Measurements from ENCODE around the gene MYL11.
A peak's percentile ranks its signal among the peaks of the same experiment; 100 is the strongest.
"Not testable (repeated sequence)": the region's sequence is repeated elsewhere in the genome, so short reads cannot be mapped to it uniquely, and the experiment has no call there.

The MYL11 gene

GRCh38 chr16:30374538-30374937 lies at the start of gene MYL11:
TSS of gene MYL11 (plus strand) at chr16:30374802. CDS start at chr16:30374858, 56 bp downstream.
- DNase-seq = no peak

DNA sequence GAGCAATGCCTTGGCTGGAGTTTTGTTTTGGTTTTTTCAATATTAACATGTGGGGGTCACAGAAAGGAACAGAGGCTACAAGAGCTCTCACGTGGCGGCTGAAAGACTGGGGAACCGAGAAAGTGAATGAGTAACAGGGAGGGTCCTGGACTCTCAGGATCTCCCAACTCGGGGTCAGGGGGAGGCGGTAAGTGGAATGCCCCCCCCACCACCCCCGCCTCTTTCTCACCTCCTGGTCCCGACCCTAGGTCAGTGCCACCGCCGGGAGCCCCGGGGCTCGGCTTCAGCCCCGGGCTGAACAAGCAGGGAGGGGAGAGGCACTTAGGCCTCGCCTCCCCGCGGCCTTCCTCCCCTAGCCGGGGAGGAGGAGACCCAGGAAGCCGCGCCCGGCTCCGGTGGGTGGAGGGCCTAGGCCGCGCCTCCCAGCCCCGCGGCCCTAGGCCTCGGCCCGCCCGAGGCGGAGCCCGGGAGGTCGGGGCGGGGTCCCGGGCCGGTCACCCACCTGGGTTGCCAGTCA lies 40.1 kb upstream of the MYL11 start:
- DNase-seq = peak; percentile 88

DNA sequence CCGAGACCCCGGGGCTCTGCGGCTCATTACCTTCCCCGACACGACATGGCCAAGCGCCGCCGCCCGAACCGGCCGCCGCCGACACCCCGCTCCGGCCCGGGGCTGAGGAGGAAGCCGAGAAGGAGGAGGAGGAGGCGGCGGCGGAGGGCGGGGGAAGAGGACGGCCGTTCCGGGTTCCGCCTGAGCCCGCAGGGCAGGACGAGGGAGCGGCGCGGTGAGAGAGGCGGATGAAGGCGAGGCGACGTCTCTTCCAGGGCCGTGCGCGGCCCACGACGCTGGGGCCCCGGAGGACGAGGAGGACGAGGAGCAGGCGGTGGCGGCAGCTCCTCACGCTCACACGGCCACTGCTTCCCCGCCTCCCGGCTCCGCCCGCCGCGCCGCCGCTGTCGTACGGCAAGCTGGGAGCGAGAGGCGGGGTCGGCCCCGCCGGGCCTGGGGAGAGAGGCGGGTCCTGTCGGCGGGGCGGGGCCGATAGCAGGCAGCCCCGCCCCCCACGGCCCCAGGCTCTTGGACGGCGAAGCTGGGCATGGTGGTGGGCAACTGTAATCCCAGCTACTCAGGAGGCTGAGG lies 39.5 kb upstream of the MYL11 start:
- peak; percentile 77 for DNase-seq

- DNase-seq = no peak
Observed at GRCh38 chr16:30335598-30336474, 38.8 kb upstream of the MYL11 start.

DNA sequence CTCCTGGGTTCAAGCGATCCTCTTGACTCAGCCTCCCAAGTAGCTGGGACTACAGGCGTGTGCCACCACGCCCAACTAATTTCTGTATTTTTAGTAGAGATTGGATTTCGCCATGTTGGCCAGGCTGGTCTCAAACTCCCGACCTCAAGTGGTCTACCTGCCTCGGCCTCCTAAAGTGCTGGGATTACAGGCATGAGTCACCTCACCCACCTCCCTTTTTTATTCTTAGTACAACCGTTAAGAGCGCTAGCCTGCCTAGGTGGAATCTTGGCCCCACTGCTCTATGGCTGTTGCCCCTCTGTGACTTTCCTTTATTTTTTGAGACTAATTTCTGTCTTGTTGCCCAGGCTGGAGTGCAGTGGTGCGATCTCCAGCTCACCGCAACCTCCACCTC lies 36.6 kb upstream of the MYL11 start:
- DNase-seq = not testable (repeated sequence)

DNA sequence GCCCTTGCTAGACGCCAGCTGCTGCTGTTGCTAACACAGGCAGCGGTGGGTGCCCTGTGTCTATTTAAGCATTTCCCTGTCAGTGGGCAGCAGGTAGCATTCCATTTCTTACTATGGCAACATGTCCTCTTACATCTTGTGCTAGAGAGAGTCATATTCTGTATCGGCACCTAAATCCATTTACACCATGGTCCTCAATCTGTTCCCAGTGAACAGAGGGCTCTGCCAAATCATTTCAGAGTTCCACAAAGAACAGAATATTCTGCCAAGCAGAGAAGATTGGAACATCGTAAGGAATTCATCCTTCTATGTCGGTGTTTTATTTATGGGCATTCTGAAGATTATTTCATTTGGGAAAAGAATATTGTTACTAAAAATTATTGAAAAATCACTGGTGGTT lies 35.9 kb upstream of the MYL11 start:
- DNase-seq = not testable (repeated sequence)

DNA sequence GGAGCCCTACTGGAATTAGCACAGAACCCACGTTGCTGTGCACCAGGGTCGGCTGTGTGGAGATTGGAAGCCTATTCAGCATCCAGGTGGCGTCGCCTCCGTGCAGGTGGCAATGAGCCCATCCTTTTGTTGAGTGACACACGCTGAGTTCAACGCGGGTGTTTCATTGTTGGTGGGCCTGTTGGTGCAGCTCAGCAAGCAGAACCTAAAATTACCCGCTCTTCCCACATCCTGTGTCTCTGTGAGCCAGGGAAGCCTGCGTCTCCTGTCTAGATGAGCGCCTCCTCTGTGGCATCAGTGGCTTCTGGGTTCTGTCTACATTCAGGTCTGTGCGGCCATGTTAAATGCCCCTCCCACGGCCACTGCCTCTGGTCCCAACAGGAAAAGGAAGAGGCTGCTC lies 34.0 kb upstream of the MYL11 start:
- no peak for DNase-seq

GRCh38 chr16:30341971-30342370 lies 32.6 kb upstream of the MYL11 start:
- DNase-seq = not testable (repeated sequence)

DNA sequence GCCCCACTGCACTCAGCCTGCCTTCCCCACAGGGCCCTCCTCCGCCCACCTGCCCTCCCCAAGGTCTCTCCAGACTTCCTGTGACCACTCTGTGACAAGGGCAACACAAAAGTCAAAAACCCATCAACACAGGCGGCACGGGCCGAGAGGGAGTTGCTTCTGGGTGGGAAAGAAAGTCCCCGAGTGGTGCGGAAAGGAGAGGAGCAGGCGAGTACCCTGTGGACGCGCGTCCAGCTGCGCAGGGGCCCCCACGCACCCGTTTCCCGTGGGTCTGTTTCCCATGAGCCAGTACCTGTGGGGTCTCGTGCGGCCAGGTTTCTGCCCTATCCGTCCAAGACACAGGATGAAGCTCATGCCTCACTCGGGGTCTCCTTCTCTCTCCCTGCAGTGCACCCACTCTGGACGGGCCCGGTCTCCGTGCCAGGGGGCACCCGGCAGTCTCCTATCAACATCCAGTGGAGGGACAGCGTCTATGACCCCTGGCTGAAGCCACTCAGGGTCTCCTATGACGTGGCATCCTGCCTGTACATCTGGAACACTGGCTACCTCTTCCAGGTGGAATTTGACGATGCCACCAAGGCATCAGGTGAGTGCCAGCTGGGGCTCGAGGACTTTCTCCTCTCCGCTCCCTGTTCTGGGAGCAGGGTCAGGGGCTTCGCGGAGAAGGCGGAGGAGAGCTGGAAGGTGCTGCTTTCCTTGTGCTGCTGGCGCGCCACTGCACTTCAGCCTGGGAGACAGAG lies 31.7 kb upstream of the MYL11 start:
- no peak for DNase-seq

DNA sequence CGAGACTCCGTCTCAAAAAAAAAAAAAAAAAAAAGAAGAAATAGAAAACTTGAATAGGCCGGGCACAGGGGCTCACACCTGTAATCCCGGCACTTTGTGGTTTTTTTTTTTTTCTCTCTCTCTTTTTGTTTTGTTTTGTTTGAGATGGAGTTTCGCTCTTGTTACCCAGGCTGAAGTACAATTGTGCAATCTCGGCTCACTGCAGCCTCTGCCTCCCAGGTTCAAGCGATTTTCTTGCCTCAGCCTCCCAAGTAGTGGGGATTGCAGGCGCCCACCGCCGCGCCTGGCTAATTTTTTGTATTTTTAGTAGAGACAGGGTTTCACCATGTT lies 31.1 kb upstream of the MYL11 start:
- DNase-seq = not testable (repeated sequence)

DNA sequence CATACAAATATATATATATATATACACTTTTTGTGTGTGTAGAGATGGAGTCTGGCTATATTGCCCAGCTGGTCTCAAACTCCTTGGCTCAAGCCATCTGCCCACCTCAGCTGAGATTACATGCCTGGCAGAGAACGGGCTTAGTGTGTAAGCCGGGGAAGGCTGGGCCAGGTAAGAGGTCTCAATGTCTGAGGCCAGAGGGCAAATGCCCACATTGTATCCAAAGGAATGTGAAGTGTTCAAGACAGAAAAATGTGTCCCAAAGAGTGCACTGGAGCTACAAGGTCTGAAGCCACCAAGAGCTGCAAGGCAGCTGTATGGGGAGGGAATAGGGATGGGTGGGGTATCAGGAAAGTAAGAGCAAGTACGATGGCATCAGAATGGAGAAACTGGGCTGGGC lies 28.3 kb upstream of the MYL11 start:
- no peak for DNase-seq

GRCh38 chr16:30348113-30348512 lies 26.5 kb upstream of the MYL11 start:
- no peak for DNase-seq

DNA sequence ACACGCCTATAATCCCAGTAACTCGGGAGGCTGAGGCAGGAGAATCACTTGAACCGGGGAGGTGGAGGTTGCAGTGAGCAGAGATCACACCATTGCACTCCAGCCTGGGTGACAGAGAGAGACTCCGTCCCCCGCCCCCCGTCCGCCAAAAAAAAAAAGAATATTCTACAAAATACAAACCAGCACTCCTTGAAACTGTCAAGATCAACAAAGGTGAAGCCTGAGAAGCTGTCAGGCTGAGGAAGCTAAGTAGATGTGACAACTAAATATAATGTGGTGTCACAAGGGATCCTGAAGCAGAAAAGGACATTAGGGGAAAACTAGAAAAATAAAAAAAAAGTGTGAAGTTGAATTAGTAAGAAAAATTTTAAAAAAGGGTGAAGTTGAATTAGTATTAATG lies 25.7 kb upstream of the MYL11 start:
- DNase-seq = no peak

DNA sequence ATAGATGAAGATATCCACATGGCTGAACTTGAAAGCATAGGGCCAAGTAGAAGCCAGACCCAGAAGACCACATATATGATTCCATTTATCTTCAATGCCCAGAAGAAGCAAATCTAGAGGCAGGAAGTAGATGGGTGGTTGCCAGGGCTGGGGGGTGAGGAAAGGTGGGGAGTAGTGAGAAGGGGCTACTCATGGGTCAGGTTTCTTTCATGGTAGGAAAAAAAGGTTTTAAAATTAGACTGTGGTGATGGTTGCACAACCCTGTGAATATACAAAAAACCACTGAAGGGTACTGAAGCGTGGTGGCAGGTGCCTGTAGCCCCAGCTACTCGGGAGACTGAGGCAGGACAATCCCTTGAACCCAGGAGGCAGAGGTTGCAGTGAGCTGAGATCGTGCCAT lies 24.9 kb upstream of the MYL11 start:
- no peak for DNase-seq

DNA sequence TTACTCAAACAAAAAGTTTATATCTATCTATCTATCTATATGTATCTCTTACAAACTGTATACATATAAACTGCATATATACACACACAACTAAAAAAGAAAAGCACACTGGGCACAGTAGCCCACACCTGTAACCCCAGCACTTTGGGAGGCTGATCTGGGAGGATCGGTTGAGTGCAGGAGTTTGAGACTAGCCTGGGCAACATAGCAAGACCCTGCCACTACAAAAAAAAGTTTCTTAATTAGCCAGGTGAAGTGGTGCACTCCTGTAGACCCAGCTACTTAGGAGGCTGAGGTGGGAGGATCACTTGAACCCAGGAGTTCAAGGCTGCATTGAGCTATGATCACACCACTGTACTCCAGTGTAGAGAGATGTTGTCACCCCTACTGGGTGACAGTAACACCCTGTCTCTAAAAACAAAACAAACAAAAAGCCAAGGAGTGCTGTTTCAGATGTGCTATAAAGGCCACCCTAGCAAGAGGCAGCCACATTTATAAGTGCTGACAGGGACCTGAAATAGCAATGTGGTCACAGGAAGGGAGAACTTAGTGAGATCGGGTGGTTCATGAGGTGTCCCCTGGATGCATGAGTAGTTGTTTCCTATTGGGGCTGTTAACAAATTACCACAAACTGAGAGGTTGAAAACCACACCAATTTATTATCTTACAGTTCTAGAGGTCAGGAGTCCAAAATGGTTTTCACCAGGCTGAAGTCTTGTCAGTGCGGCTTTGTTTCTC lies 24.3 kb upstream of the MYL11 start:
- peak; percentile 25 for DNase-seq

GRCh38 chr16:30351001-30351441 lies 23.6 kb upstream of the MYL11 start:
- DNase-seq = no peak

DNA sequence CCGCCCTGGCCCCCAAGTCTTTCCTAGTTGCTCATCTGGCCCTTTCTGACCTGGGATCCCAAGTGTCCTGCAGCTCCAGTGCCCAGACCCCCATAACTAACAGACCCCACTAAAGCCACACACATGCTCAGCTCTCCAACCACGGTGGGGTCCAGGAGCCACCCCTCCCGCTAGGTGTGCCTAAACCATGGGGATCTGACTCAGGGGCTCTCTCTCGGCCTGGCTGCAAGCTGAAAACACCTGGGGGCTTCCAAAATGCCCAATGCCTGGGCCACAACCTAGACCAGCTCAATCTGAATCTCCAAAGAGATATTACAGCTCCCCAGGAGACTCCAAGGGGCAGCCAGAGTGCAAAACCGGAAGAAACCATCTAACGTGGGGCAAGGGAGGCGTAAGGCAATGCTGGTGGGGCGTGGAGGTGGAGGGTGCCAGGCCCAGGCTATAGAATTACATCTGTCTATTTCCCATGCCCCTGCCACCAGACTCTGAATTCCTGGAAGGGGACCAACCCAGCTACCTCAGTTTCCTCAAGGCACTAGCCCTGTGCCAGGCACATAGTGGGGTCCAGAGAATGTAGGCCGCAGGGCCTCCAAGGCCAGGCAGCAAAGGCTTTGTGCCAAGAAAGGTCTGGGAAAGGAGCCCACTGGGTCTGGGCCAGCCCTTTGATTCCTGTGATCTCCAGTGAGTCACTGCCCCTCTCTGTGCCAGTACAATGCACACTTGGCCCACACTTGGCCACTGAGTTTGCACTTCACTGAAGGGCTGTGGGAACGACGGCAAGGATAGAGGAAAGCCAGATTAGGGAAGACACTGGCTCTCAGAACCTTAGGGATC lies 22.8 kb upstream of the MYL11 start:
- no peak for DNase-seq

DNA sequence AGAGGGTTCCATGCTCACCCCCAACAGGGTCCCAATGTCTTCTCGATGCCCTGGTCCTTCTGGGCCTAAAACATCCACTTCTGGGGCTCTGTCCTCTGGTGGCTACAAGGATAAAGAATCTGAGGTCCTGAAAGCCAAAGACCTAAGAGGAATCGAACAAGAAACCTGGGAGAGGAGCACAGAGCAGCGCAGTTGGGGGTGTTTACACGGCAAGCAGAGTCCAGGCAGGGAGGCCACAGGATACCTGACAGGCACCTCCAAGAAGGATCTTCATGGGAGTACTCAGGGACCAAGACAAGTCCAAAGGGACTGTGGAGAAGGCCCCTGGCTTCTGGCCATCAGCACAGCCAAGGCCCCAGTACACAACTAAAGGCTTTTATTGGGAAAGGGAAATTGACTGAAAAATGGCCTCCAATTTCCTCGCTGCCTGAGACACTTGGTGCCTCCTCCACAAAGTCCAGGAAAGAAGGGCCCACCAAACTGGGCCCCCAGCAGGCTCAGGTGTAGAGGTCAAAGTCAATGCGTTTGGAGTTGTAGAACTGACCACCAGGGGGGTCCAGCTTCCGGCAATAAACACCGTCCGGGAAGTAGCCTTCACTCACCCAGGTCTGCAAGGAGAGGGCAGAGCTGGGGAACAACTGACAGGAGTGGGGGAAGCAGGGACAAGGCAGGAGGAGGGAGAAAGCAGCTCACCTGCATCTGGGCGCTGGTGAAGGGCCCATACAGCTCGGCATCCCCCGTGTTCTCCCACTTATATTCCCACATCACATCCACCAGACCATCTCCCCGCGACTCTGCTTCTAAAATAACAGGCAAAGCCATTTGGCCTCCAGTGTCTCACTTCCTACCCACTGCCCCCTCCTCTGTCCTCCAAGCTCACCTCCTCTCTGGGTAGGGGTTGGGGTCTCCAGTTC lies 21.9 kb upstream of the MYL11 start:
- no peak for DNase-seq

- no peak for DNase-seq
Observed at GRCh38 chr16:30353438-30354129, 21.0 kb upstream of the MYL11 start.

All from hematopoietic multipotent progenitor cell treated with erythropoietin and hydrocortisone succinate and interleukin-3 and kit ligand, for 8 days (in vitro differentiated cells).